MM.1S (cell line): ENCODE results near the gene EIF3CL.
"Not testable (repeated sequence)": the region's sequence is repeated elsewhere in the genome, so short reads cannot be mapped to it uniquely, and the experiment has no call there.

ENCODE experiments used
- EZH2 ChIP-seq: fragments of 300-600 bp; sonication (generic); optimal IDR thresholded peaks from 2 replicates; pipeline ENCODE3; 2017; ENCODE audit warnings: low read depth, mild to moderate bottlenecking, antibody characterized with exemption, low read length, mixed read lengths
- EZH2phosphoT487 ChIP-seq: fragments of 300-600 bp; sonication (generic); IDR thresholded peaks from 2 replicates; pipeline ENCODE4 v1.6.1; 2018; ENCODE audit warnings: antibody characterized with exemption, low read length
- TF ChIP-seq, protein P1 (sequence below): fragments of 300-600 bp; sonication (generic); IDR thresholded peaks from 2 replicates; pipeline ENCODE4 v1.5.1; 2016; ENCODE audit warnings: antibody characterized with exemption, low read length, mixed read lengths

DNA sequence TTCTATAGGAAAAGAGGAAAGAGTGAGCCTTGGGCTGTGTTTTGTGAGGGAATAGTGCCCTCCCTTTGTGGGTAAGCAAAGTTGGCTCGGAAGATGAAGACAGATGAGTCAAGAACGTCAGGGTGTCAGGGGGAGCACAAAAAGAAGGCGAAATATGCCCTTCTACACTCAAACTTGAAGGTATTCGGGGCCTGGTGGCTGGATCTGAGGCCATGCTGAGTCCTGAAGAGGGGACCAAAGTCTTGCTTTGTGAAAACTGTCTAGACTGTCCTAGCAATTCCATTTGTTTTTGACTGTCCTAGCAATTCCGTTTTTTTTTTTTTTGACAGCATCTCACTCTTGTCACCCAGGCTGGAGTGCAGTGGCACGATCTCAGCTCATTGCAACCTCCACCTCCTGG is 35.3 kb upstream of the EIF3CL start:
- TF ChIP-seq, protein P1, sequence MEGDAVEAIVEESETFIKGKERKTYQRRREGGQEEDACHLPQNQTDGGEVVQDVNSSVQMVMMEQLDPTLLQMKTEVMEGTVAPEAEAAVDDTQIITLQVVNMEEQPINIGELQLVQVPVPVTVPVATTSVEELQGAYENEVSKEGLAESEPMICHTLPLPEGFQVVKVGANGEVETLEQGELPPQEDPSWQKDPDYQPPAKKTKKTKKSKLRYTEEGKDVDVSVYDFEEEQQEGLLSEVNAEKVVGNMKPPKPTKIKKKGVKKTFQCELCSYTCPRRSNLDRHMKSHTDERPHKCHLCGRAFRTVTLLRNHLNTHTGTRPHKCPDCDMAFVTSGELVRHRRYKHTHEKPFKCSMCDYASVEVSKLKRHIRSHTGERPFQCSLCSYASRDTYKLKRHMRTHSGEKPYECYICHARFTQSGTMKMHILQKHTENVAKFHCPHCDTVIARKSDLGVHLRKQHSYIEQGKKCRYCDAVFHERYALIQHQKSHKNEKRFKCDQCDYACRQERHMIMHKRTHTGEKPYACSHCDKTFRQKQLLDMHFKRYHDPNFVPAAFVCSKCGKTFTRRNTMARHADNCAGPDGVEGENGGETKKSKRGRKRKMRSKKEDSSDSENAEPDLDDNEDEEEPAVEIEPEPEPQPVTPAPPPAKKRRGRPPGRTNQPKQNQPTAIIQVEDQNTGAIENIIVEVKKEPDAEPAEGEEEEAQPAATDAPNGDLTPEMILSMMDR, result not testable (repeated sequence)
- not testable (repeated sequence) for TF ChIP-seq EZH2, EZH2phosphoT487
